ENCODE measurements around the gene DYRK4.

GRCh38 chr12:4610481-4610880 lies 48.5 kb downstream of the DYRK4 start:
- no peak for TF ChIP-seq SAFB2 (CRISPR knock-in tag; IDR thresholded peaks at IDR 0.05; ENCODE audit: borderline replicate concordance, low read depth)
- TF ChIP-seq SIN3A (IDR thresholded peaks at IDR 0.05; ENCODE audit: borderline replicate concordance, low read depth, low read length) = no peak
- TF ChIP-seq, protein P1, sequence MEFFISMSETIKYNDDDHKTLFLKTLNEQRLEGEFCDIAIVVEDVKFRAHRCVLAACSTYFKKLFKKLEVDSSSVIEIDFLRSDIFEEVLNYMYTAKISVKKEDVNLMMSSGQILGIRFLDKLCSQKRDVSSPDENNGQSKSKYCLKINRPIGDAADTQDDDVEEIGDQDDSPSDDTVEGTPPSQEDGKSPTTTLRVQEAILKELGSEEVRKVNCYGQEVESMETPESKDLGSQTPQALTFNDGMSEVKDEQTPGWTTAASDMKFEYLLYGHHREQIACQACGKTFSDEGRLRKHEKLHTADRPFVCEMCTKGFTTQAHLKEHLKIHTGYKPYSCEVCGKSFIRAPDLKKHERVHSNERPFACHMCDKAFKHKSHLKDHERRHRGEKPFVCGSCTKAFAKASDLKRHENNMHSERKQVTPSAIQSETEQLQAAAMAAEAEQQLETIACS (CRISPR knock-in tag; IDR thresholded peaks at IDR 0.05) = no peak
- TF ChIP-seq CTCF (CRISPR knock-in tag; IDR thresholded peaks at IDR 0.05) = no peak
- TF ChIP-seq, protein P2, sequence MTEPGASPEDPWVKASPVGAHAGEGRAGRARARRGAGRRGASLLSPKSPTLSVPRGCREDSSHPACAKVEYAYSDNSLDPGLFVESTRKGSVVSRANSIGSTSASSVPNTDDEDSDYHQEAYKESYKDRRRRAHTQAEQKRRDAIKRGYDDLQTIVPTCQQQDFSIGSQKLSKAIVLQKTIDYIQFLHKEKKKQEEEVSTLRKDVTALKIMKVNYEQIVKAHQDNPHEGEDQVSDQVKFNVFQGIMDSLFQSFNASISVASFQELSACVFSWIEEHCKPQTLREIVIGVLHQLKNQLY (CRISPR knock-in tag; IDR thresholded peaks at IDR 0.05) = no peak
- TF ChIP-seq NR3C1 (CRISPR knock-in tag; IDR thresholded peaks at IDR 0.05) = no peak
